HepG2 (cell line): Measurements from ENCODE around the gene BAG3. TPM values are rescaled to one million over a fixed set of nuclear protein-coding genes. Genes with fewer than 3 reads are reported as not detected.

ENCODE experiments used
- ATAC-seq: fragments of 200-7000 bp; cut with Tn5 transposase; 3 replicates; pipeline ENCODE4 v1.9.1; 2020; ENCODE audit warnings: mild to moderate bottlenecking, moderate library complexity
- BruUV-seq: library from RNA; stranded (reverse); fragments of 400-500 nt; replicated peaks from 2 replicates; lab custom pipeline; 2021; lab: Mats Ljungman, UMichigan
- CTCF ChIA-PET: fragments of 300-600 bp; formaldehyde crosslinking; extraction: SDS; loops from one replicate; lab custom pipeline; 2021; ENCODE audit warnings: low total read pairs, inconsistent platforms, low intra/inter-chr PET ratio; lab: Yijun Ruan, JAX
- POLR2A ChIA-PET: fragments of 350-600 bp; sonication (Branson Sonifier 250); formaldehyde crosslinking; loops from one replicate; lab custom pipeline; 2020; ENCODE audit warnings: antibody characterized with exemption, inconsistent platforms; lab: Yijun Ruan, JAX
- DNase-seq: peaks from one replicate; pipeline ENCODE4 v3.0.0-alpha.2; 2015; ENCODE audit warnings: low spot score
- FAIRE-seq: peaks from 3 replicates; lab custom pipeline; 2011; peaks lifted over from hg19 to GRCh38; lab: Jason Lieb, UNC
- H2AFZ ChIP-seq: one replicate; pipeline ENCODE4 v1.6.1; 2011; ENCODE audit warnings: low read length, inconsistent platforms
- H3K27ac ChIP-seq: fragments of 300-600 bp; 3 replicates; pipeline ENCODE4 v1.8.0; 2011; ENCODE audit warnings: mixed run types, mild to moderate bottlenecking, mixed read lengths, low read length, inconsistent platforms; ENCODE audit not compliant: insufficient read depth; ENCODE audit errors: extremely low read length
- H3K27me3 ChIP-seq, 2 experiments: fragments of 200-600 bp in 1 of 2; 2 replicates in 1 of 2; 3 replicates in 1 of 2; pipeline versions ENCODE4 v1.6.0 to v1.8.0; 2011; ENCODE audit warnings: low read length in 2 of 2, mild to moderate bottlenecking in 2 of 2, moderate library complexity in 2 of 2, inconsistent platforms in 1 of 2; ENCODE audit not compliant: insufficient read depth in 2 of 2, control insufficient read depth in 1 of 2
- H3K36me3 ChIP-seq, 2 experiments: fragments of 200-600 bp in 1 of 2; replicated peaks in 1 of 2; 2 replicates in 1 of 2; 3 replicates in 1 of 2; pipeline versions ENCODE4 v1.5.1 to v1.8.0; 2011; ENCODE audit warnings: low read length in 2 of 2, inconsistent platforms in 1 of 2; ENCODE audit not compliant: insufficient read depth in 2 of 2, control insufficient read depth in 1 of 2
- H3K4me1 ChIP-seq: 2 replicates; pipeline ENCODE4 v1.5.1; 2012; ENCODE audit warnings: low read length, inconsistent platforms; ENCODE audit not compliant: insufficient read depth
- H3K4me2 ChIP-seq: 2 replicates; pipeline ENCODE4 v1.6.0; 2011; ENCODE audit warnings: low read depth, low read length, inconsistent platforms
- H3K4me3 ChIP-seq, 3 experiments: fragments of 200-600 bp in 1 of 3; sonication (generic), shearing (Covaris generic) in 1 of 3; replicated peaks in 1 of 3; 2 replicates each; pipeline ENCODE4 v1.5.1; 2011 to 2016; ENCODE audit warnings: low read length in 3 of 3, inconsistent platforms in 2 of 3, low read depth in 2 of 3, mild to moderate bottlenecking in 2 of 3, control low read depth in 1 of 3, mixed read lengths in 1 of 3; ENCODE audit not compliant: insufficient read depth in 1 of 3
- H3K79me2 ChIP-seq: one replicate; pipeline ENCODE4 v1.6.1; 2011; ENCODE audit warnings: low read length, inconsistent platforms; ENCODE audit not compliant: insufficient read depth
- H3K9ac ChIP-seq: 2 replicates; pipeline ENCODE4 v1.6.0; 2011; ENCODE audit warnings: mild to moderate bottlenecking, low read depth, low read length, inconsistent platforms; ENCODE audit not compliant: insufficient read depth
- H3K9me3 ChIP-seq: 2 replicates; pipeline ENCODE4 v1.5.1; 2012; ENCODE audit warnings: mild to moderate bottlenecking, low read length
- H4K20me1 ChIP-seq: 2 replicates; pipeline ENCODE4 v1.6.0; 2011; ENCODE audit warnings: inconsistent platforms, mild to moderate bottlenecking, low read length, moderate library complexity; ENCODE audit not compliant: insufficient read depth
- EHMT2 ChIP-seq: fragments of 200-600 bp; sonication (generic); IDR thresholded peaks from 2 replicates; pipeline ENCODE4 v1.7.0; 2017; ENCODE audit warnings: antibody characterized with exemption, low read depth, low read length, borderline replicate concordance
- JUN ChIP-seq: sonication (generic); formaldehyde crosslinking; IDR thresholded peaks from 2 replicates; pipeline ENCODE4 v1.4.0; 2020; ENCODE audit warnings: mild to moderate bottlenecking, missing genetic modification reagents
- MEIS2 ChIP-seq: sonication (generic); formaldehyde crosslinking; IDR thresholded peaks from 2 replicates; pipeline ENCODE4 v1.9.0; 2021; ENCODE audit warnings: mild to moderate bottlenecking, missing genetic modification reagents
- MLLT10 ChIP-seq: sonication (generic); formaldehyde crosslinking; IDR thresholded peaks from 2 replicates; pipeline ENCODE4 v1.4.0; 2020; ENCODE audit warnings: missing genetic modification reagents
- NAIF1 ChIP-seq: sonication (generic); formaldehyde crosslinking; IDR thresholded peaks from 2 replicates; pipeline ENCODE4 v1.5.0; 2020; ENCODE audit warnings: mild to moderate bottlenecking, missing genetic modification reagents, borderline replicate concordance
- NPAS2 ChIP-seq: sonication (generic); formaldehyde crosslinking; IDR thresholded peaks from 2 replicates; pipeline ENCODE4 v1.8.0; 2022; ENCODE audit warnings: mild to moderate bottlenecking, missing genetic modification reagents, borderline replicate concordance
- PBX2 ChIP-seq: IDR thresholded peaks from 2 replicates; pipeline ENCODE4 v1.6.1; 2016; ENCODE audit warnings: control low read depth
- SNAPC5 ChIP-seq: sonication (generic); formaldehyde crosslinking; IDR thresholded peaks from 2 replicates; pipeline ENCODE4 v1.8.1; 2023; ENCODE audit warnings: mild to moderate bottlenecking, missing genetic modification reagents, borderline replicate concordance
- SRSF4 ChIP-seq: fragments of 200-400 bp; formaldehyde crosslinking; IDR thresholded peaks from one replicate; pipeline ENCODE4 v1.6.1; 2018; ENCODE audit warnings: mild to moderate bottlenecking, low read depth, low read length, moderate library complexity; ENCODE audit not compliant: poor library complexity, severe bottlenecking
- TBL1XR1 ChIP-seq: fragments of 150-350 bp; IDR thresholded peaks from 2 replicates; pipeline ENCODE4 v1.6.1; 2014; ENCODE audit warnings: borderline replicate concordance, low read length; ENCODE audit not compliant: partially characterized antibody
- TOPORS ChIP-seq: sonication (generic); formaldehyde crosslinking; IDR thresholded peaks from 2 replicates; pipeline ENCODE4 v1.8.0; 2023; ENCODE audit warnings: mild to moderate bottlenecking, missing genetic modification reagents
- ZBTB38 ChIP-seq: sonication (generic); formaldehyde crosslinking; IDR thresholded peaks from 2 replicates; pipeline ENCODE4 v1.5.1; 2020; ENCODE audit warnings: mild to moderate bottlenecking, missing genetic modification reagents
- ZBTB4 ChIP-seq: sonication (generic); formaldehyde crosslinking; IDR thresholded peaks from 2 replicates; pipeline ENCODE4 v1.4.0; 2020; ENCODE audit warnings: missing genetic modification reagents, mild to moderate bottlenecking, borderline replicate concordance
- ZNF275 ChIP-seq: sonication (generic); formaldehyde crosslinking; IDR thresholded peaks from 2 replicates; pipeline ENCODE4 v1.8.0; 2022; ENCODE audit warnings: missing genetic modification reagents, mild to moderate bottlenecking, inconsistent platforms, borderline replicate concordance
- ZNF281 ChIP-seq: sonication (generic); formaldehyde crosslinking; IDR thresholded peaks from 2 replicates; pipeline ENCODE4 v1.4.0; 2020; ENCODE audit warnings: missing genetic modification reagents, borderline replicate concordance
- ZNF350 ChIP-seq: sonication (generic); formaldehyde crosslinking; IDR thresholded peaks from 2 replicates; pipeline ENCODE4 v1.4.0; 2020; ENCODE audit warnings: mild to moderate bottlenecking, low read depth, missing genetic modification reagents, borderline replicate concordance
- WGBS: methylation state at CpG from one replicate; pipeline ENCODE4 v1.1.6; 2017; ENCODE audit warnings: low lambda C conversion rate; 5-methylcytosine and 5-hydroxymethylcytosine counted together
- in situ Hi-C: cut with HindIII; loops from 2 replicates; pipeline ENCODE4 v1.10.0; 2017; ENCODE audit warnings: low pct_unique_long_range_greater_than_20kb; ENCODE audit not compliant: extremely low pct_ligation_motif_present
- intact Hi-C: fragments of 100-400 bp; cut with micrococcal nuclease; formaldehyde crosslinking; loops from one replicate; pipeline ENCODE4 v1.10.0; 2022; ENCODE audit not compliant: unreplicated experiment
- polyA plus RNA-seq, 8 experiments: library from polyadenylated mRNA; depleted of rRNA in 3 of 8; stranded (reverse) in 7 of 8; unstranded in 1 of 8; fragments of >200 nt; fragmentation: Illumina TruSeq in 4 of 8; extraction: Trizol in 4 of 8; gene quantifications; 2 replicates each; pipeline versions ENCODE4 v1.2.1 to v1.2.3, GENCODE V29; 2011 to 2016; ENCODE audit warnings: low read depth in 4 of 8, missing spikeins in 1 of 8, mixed read lengths in 1 of 8; ENCODE audit not compliant: insufficient read depth in 1 of 8
- total RNA-seq, 5 experiments: library from RNA; depleted of rRNA; stranded (reverse); fragments of >200 nt; fragmentation: Illumina TruSeq; extraction: Trizol; gene quantifications; 2 replicates each; pipeline ENCODE4 v1.2.3, GENCODE V29; 2016; ENCODE audit warnings: low read depth in 1 of 5

Gene BAG3
- total and polyA plus RNA-seq, 2 of the 13 experiments (the other 11 are each of a cell fraction or from before 2014, with no cell fraction given): 2.9 to 6.7 TPM

GRCh38 chr10:119656760-119657159 lies 5.6 kb downstream of the BAG3 start:
- no peak overlapping the region for H2AFZ ChIP-seq
- H3K4me2 ChIP-seq: no peak overlapping the region
- FAIRE-seq (no peak), ATAC-seq (no peak), DNase-seq (no peak)
- in situ Hi-C loops (no loop called here), intact Hi-C loops (no loop called here)
- H3K27me3 ChIP-seq: no peaks in the 10 kb centered on the region
- WGBS: 93% methylated on average over 2 of the region's 2 CpGs
- no peak overlapping the region for H3K4me3 ChIP-seq
- H3K9me3 ChIP-seq: no peaks in the 10 kb centered on the region
- peaks cover 38% of the 10 kb centered on the region for H4K20me1 ChIP-seq
- peaks cover 15 to 37% of the 10 kb centered on the region in 2 experiments; a peak in 4 of 5 replicates for H3K36me3 ChIP-seq
- ChIA-PET POLR2A (no interaction called here), CTCF (no interaction called here)
- H3K4me1 ChIP-seq: peaks cover 68% of the 10 kb centered on the region
- no TSS peak for BruUV-seq
- peak overlapping the region; percentile 49 for H3K27ac ChIP-seq
- H3K79me2 ChIP-seq: peaks cover 96% of the 10 kb centered on the region
- H3K9ac ChIP-seq: no peak overlapping the region
- no peak for TF ChIP-seq NPAS2 (CRISPR knock-in tag)
- no peak for TF ChIP-seq ZBTB38 (CRISPR knock-in tag)
- no peak for TF ChIP-seq TBL1XR1
- no peak for TF ChIP-seq SRSF4
- no peak for TF ChIP-seq PBX2 (CRISPR knock-in tag)
- no peak for TF ChIP-seq MLLT10 (CRISPR knock-in tag)
- TF ChIP-seq ZBTB4 (CRISPR knock-in tag): no peak
- no peak for TF ChIP-seq ZNF350 (CRISPR knock-in tag)
- no peak for TF ChIP-seq ZNF275
- TF ChIP-seq SNAPC5: no peak
- TF ChIP-seq EHMT2: no peak
- TF ChIP-seq NAIF1 (CRISPR knock-in tag): no peak
- TF ChIP-seq TOPORS (CRISPR knock-in tag): no peak
- no peak for TF ChIP-seq JUN (CRISPR knock-in tag)
- TF ChIP-seq MEIS2 (CRISPR knock-in tag): no peak
- no peak for TF ChIP-seq ZNF281 (CRISPR knock-in tag)
